SH-SY5Y (cell line): Measurements from ENCODE around the gene MTCH1.

ENCODE experiments used
- GATA2 ChIP-seq: IDR thresholded peaks from 2 replicates; pipeline ENCODE4 v1.6.1; 2011; ENCODE audit warnings: mild to moderate bottlenecking, low read depth, low read length
- GATA3 ChIP-seq: IDR thresholded peaks from 2 replicates; pipeline ENCODE4 v1.6.1; 2011; ENCODE audit warnings: low read depth, mild to moderate bottlenecking, low read length, moderate library complexity

DNA sequence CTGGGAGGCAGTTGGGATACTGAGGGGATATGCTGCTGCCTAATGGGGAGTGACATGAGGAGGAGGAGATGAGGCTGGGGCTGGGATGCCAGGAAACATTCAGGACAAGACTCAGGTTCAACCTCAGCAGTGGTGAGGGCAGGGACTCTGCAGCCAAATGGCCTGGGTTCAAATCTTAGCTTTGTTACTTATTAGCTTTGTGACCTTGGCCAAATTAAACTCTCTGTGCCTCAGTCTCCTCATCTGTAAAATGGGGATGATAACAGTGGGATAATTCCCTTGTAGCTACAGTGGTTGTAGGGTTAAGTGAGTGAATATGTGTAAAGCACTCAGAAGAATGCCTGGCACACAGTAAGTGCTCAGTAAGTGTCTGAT lies 29.6 kb downstream of the MTCH1 start:
- TF ChIP-seq GATA3 = no peak
- no peak for TF ChIP-seq GATA2
